ENCODE results near the gene RPS18.

- TF ChIP-seq TAF1 (IDR thresholded peaks at IDR 0.05; ENCODE audit: low read depth, low read length) (no peak), POLR2AphosphoS5 (IDR thresholded peaks at IDR 0.05; ENCODE audit: low read depth, low read length) (no peak), POLR2A (IDR thresholded peaks at IDR 0.05; ENCODE audit: low read depth, low read length) (no peak; the same call in 1 of the 2 replicates), PAX5 (IDR thresholded peaks at IDR 0.05; ENCODE audit: insufficient read depth, low read length, severe bottlenecking) (no peak), SPI1 (IDR thresholded peaks at IDR 0.05; ENCODE audit: low read depth, low read length) (peak; percentile 49), POU2F2 (IDR thresholded peaks at IDR 0.05; ENCODE audit: low read depth, low read length) (no peak)
These were observed 26.9 kb downstream of the RPS18 start, which contains the start of gene RGL2 for GRCh38 chr6:33298773-33299236.

Measured in GM12891 (cell line).